ENCODE data around the gene S100A7A. TPM values are rescaled to one million over a fixed set of nuclear protein-coding genes. Genes with fewer than 3 reads are reported as not detected.

S100A7A gene
- total and polyA plus RNA-seq, 2 of the 8 experiments (the other 6 are each of a cell fraction or from before 2014, with no cell fraction given) = not detected

- TF ChIP-seq E2F6 (IDR thresholded peaks at IDR 0.05) (no peak), CTCF (IDR thresholded peaks at IDR 0.05; ENCODE audit: control extremely low read depth in 1 of 3, insufficient read depth in 1 of 3, low read depth in 1 of 3, low read length in 3 of 3) (no peak)
These were observed 25.0 kb downstream of the S100A7A start (continued) for GRCh38 chr1:153441238-153441755.
